ENCODE results near the gene MYO1B.

The MYO1B gene

GRCh38 chr2:191222507-191222906, 22.7 kb upstream of the MYO1B start:
- Histone ChIP-seq H3K36me3 (ENCODE audit: insufficient read depth, low read length) (no peaks in the 10 kb centered on the region), H3K79me2 (ENCODE audit: insufficient read depth, low read length) (no peaks in the 10 kb centered on the region), H3F3A (ENCODE audit: insufficient read depth, low read length) (no peaks in the 10 kb centered on the region), H4K20me1 (ENCODE audit: insufficient read depth, low read length) (no peaks in the 10 kb centered on the region), H3K4me2 (ENCODE audit: low read length) (no peak overlapping the region), H3K9me2 (ENCODE audit: low read depth, low read length) (no peaks in the 10 kb centered on the region), H3K9ac (ENCODE audit: low read length) (no peak overlapping the region), H3K27me3 (ENCODE audit: insufficient read depth, low read length) (no peaks in the 10 kb centered on the region), H3K4me1 (ENCODE audit: insufficient read depth, low read length, severe bottlenecking) (no peaks in the 10 kb centered on the region), H3K9me3 (ENCODE audit: low read length) (no peaks in the 10 kb centered on the region), H3K27ac (ENCODE audit: low read depth, low read length, poor library complexity, severe bottlenecking) (no peak overlapping the region), H2AFZ (ENCODE audit: low read length) (no peak overlapping the region), H3K4me3 (ENCODE audit: low read depth, low read length, poor library complexity, severe bottlenecking) (no peak overlapping the region)
- TF ChIP-seq CTCF (IDR thresholded peaks at IDR 0.05; ENCODE audit: low read length) (no peak), EZH2 (IDR thresholded peaks at IDR 0.05; ENCODE audit: borderline replicate concordance, low read length) (no peak)

GRCh38 chr2:191222952-191223351, 22.3 kb upstream of the MYO1B start:
- H3K9me2 ChIP-seq (ENCODE audit: low read depth, low read length): no peaks in the 10 kb centered on the region
- no peak overlapping the region for H3K4me2 ChIP-seq (ENCODE audit: low read length)
- no peak overlapping the region for H3K27ac ChIP-seq (ENCODE audit: low read depth, low read length, poor library complexity, severe bottlenecking)
- H3K9me3 ChIP-seq (ENCODE audit: low read length): no peaks in the 10 kb centered on the region
- no peaks in the 10 kb centered on the region for H3F3A ChIP-seq (ENCODE audit: insufficient read depth, low read length)
- no peaks in the 10 kb centered on the region for H3K79me2 ChIP-seq (ENCODE audit: insufficient read depth, low read length)
- H3K9ac ChIP-seq (ENCODE audit: low read length): no peak overlapping the region
- H2AFZ ChIP-seq (ENCODE audit: low read length): no peak overlapping the region
- TF ChIP-seq EZH2 (IDR thresholded peaks at IDR 0.05; ENCODE audit: borderline replicate concordance, low read length) (no peak), CTCF (IDR thresholded peaks at IDR 0.05; ENCODE audit: low read length) (no peak)
- H3K4me3 ChIP-seq (ENCODE audit: low read depth, low read length, poor library complexity, severe bottlenecking): no peak overlapping the region
- H4K20me1 ChIP-seq (ENCODE audit: insufficient read depth, low read length): no peaks in the 10 kb centered on the region
- no peaks in the 10 kb centered on the region for H3K27me3 ChIP-seq (ENCODE audit: insufficient read depth, low read length)
- no peaks in the 10 kb centered on the region for H3K36me3 ChIP-seq (ENCODE audit: insufficient read depth, low read length)
- no peaks in the 10 kb centered on the region for H3K4me1 ChIP-seq (ENCODE audit: insufficient read depth, low read length, severe bottlenecking)

- TF ChIP-seq EZH2 (IDR thresholded peaks at IDR 0.05; ENCODE audit: borderline replicate concordance, low read length) (no peak), CTCF (IDR thresholded peaks at IDR 0.05; ENCODE audit: low read length) (no peak)
- Histone ChIP-seq H3K79me2 (ENCODE audit: insufficient read depth, low read length) (no peaks in the 10 kb centered on the region), H3K9me3 (ENCODE audit: low read length) (no peaks in the 10 kb centered on the region), H3K27me3 (ENCODE audit: insufficient read depth, low read length) (no peaks in the 10 kb centered on the region), H3K4me1 (ENCODE audit: insufficient read depth, low read length, severe bottlenecking) (no peaks in the 10 kb centered on the region), H3K27ac (ENCODE audit: low read depth, low read length, poor library complexity, severe bottlenecking) (no peak overlapping the region), H3K9ac (ENCODE audit: low read length) (no peak overlapping the region), H3K4me2 (ENCODE audit: low read length) (no peak overlapping the region), H3K4me3 (ENCODE audit: low read depth, low read length, poor library complexity, severe bottlenecking) (no peak overlapping the region), H3K9me2 (ENCODE audit: low read depth, low read length) (no peaks in the 10 kb centered on the region), H3K36me3 (ENCODE audit: insufficient read depth, low read length) (no peaks in the 10 kb centered on the region), H3F3A (ENCODE audit: insufficient read depth, low read length) (no peaks in the 10 kb centered on the region), H4K20me1 (ENCODE audit: insufficient read depth, low read length) (no peaks in the 10 kb centered on the region), H2AFZ (ENCODE audit: low read length) (no peak overlapping the region)
Measured at GRCh38 chr2:191225126-191225525, 20.1 kb upstream of the MYO1B start.
